Transverse colon (tissue), 3 donors: ENCODE measurements around the gene EPHA8.

Experiments
- CTCF ChIP-seq, 5 experiments: fragments of 200-600 bp in 3 of 5; fragments of 450-650 bp in 2 of 5; sonication (generic) in 3 of 5; IDR thresholded peaks; 1 replicate in 2 of 5; 2 replicates in 3 of 5; pipeline ENCODE4 v1.5.1; 2016 to 2017; ENCODE audit warnings: antibody characterized with exemption in 5 of 5, inconsistent platforms in 3 of 5, mild to moderate bottlenecking in 2 of 5, moderate library complexity in 1 of 5
- POLR2A ChIP-seq: fragments of 450-650 bp; IDR thresholded peaks from one replicate; pipeline ENCODE4 v1.6.1; 2016; ENCODE audit warnings: antibody characterized with exemption, mild to moderate bottlenecking, moderate library complexity

DNA sequence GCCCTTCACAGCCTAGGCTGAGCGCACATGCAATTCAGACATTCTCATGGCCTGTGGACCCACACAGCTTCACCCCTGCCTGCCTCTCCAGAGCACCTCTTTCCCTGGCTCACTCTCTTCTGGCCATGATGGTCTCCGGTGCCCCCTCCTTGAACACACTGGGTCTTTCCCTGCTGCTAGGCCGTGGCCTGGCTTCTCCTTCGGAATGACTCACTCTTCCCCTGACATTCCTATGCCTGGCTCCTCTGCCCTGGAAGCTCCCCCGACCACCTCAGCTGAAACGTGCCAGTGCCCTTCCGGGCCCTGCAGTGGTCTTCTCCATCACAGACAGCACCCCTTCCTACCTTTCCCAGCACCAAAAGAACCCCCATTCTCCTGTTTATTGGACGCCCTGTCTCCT is 28.3 kb downstream of the EPHA8 start:
- TF ChIP-seq CTCF (IDR thresholded peaks at IDR 0.05) (no peak), POLR2A (no peak)
